A549 (cell line): Measurements from ENCODE around the gene CEP19. TPM values are rescaled to one million over a fixed set of nuclear protein-coding genes. Genes with fewer than 3 reads are reported as not detected.

Experiments
- ATAC-seq, 2 experiments: fragments of 200-7000 bp in 1 of 2; fragments of >200 bp in 1 of 2; cut with Nextera tagmentation in 1 of 2; cut with Tn5 transposase in 1 of 2; 3 replicates each; pipeline versions ENCODE4 v1.8.0 to v1.9.1; 2018 to 2020; ENCODE audit warnings: mild to moderate bottlenecking in 1 of 2, moderate library complexity in 1 of 2
- CTCF ChIA-PET: fragments of 300-600 bp; sonication (Branson Sonifier 250); formaldehyde crosslinking; extraction: SDS; loops from one replicate; lab custom pipeline; 2021; ENCODE audit warnings: antibody characterized with exemption, inconsistent platforms; lab: Yijun Ruan, JAX
- POLR2A ChIA-PET: fragments of 350-600 bp; formaldehyde crosslinking; extraction: SDS; loops from one replicate; lab custom pipeline; 2021; ENCODE audit warnings: antibody characterized with exemption, inconsistent platforms; lab: Yijun Ruan, JAX
- DNase-seq, 2 experiments: peaks; one replicate each; pipeline versions ENCODE4 v3.0.0 to v3.0.0-alpha.2; 2011 to 2016; ENCODE audit warnings: low read depth in 1 of 2, low spot score in 1 of 2
- FAIRE-seq: peaks from 2 replicates; lab custom pipeline; 2011; peaks lifted over from hg19 to GRCh38; lab: Jason Lieb, UNC
- H3K27ac ChIP-seq, 2 experiments: fragments of >200 bp; sonication (Bioruptor Twin); formaldehyde crosslinking; 3 replicates each; pipeline ENCODE4 v1.5.1; 2016 to 2017
- H3K4me1 ChIP-seq: fragments of >200 bp; sonication (Bioruptor Twin); formaldehyde crosslinking; 3 replicates; pipeline ENCODE4 v1.6.1; 2016
- H3K4me2 ChIP-seq: fragments of >200 bp; sonication (Bioruptor Twin); formaldehyde crosslinking; 3 replicates; pipeline ENCODE4 v1.6.1; 2016
- H3K4me3 ChIP-seq: fragments of >200 bp; sonication (Bioruptor Twin); formaldehyde crosslinking; 3 replicates; pipeline ENCODE4 v1.5.1; 2016
- H3K9me3 ChIP-seq: fragments of >200 bp; sonication (Bioruptor Twin); formaldehyde crosslinking; 3 replicates; pipeline ENCODE4 v1.6.1; 2016
- CBX8 ChIP-seq: fragments of 200-600 bp; sonication (generic); IDR thresholded peaks from 2 replicates; pipeline ENCODE4 v1.6.1; 2016
- CHD2 ChIP-seq: fragments of 150-350 bp; IDR thresholded peaks from 2 replicates; pipeline ENCODE4 v1.6.1; 2014; ENCODE audit warnings: low read length; ENCODE audit not compliant: partially characterized antibody
- CTCF ChIP-seq: fragments of >200 bp; sonication (Bioruptor Twin); formaldehyde crosslinking; IDR thresholded peaks from 3 replicates; pipeline ENCODE4 v1.5.1; 2016
- EHF ChIP-seq: fragments of 250-450 bp; sonication (Bioruptor Pico); IDR thresholded peaks from 2 replicates; pipeline ENCODE4 v1.5.0; 2020; ENCODE audit warnings: mild to moderate bottlenecking
- EHMT2 ChIP-seq: fragments of 200-600 bp; sonication (generic); IDR thresholded peaks from 2 replicates; pipeline ENCODE4 v1.6.1; 2016; ENCODE audit warnings: antibody characterized with exemption, low read depth, mild to moderate bottlenecking, moderate library complexity
- ELK1 ChIP-seq: fragments of 150-350 bp; IDR thresholded peaks from 2 replicates; pipeline ENCODE4 v1.6.1; 2014; ENCODE audit warnings: low read depth, mild to moderate bottlenecking, low read length
- ESRRA ChIP-seq: fragments of 150-350 bp; IDR thresholded peaks from 2 replicates; pipeline ENCODE4 v1.6.1; 2014; ENCODE audit warnings: mild to moderate bottlenecking, low read length, borderline replicate concordance
- FOSL2 ChIP-seq, 2 experiments: fragments of 450-650 bp in 1 of 2; fragments of >200 bp in 1 of 2; sonication (Bioruptor Twin) in 1 of 2; formaldehyde crosslinking; IDR thresholded peaks; 2 replicates each; pipeline versions ENCODE4 v1.5.0 to v1.6.1; 2016 to 2020; ENCODE audit warnings: mild to moderate bottlenecking in 1 of 2, moderate library complexity in 1 of 2
- FOXS1 ChIP-seq: fragments of 250-450 bp; sonication (Bioruptor Pico); IDR thresholded peaks from 2 replicates; pipeline ENCODE4 v1.5.0; 2020; ENCODE audit warnings: mild to moderate bottlenecking, moderate library complexity
- GATA3 ChIP-seq: IDR thresholded peaks from 2 replicates; pipeline ENCODE4 v1.6.1; 2012; ENCODE audit warnings: borderline replicate concordance
- HDAC2 ChIP-seq: fragments of 200-600 bp; sonication (generic); IDR thresholded peaks from 2 replicates; pipeline ENCODE4 v1.6.1; 2016
- HOXB5 ChIP-seq: fragments of 250-450 bp; sonication (Bioruptor Pico); IDR thresholded peaks from 2 replicates; pipeline ENCODE4 v1.5.0; 2020; ENCODE audit warnings: mild to moderate bottlenecking, moderate library complexity
- JUNB ChIP-seq: fragments of >200 bp; sonication (Bioruptor Twin); formaldehyde crosslinking; IDR thresholded peaks from 2 replicates; pipeline ENCODE4 v1.6.1; 2016
- KDM1A ChIP-seq: fragments of 200-600 bp; sonication (generic); IDR thresholded peaks from 2 replicates; pipeline ENCODE4 v1.6.1; 2016; ENCODE audit warnings: low read depth, mild to moderate bottlenecking
- KDM5A ChIP-seq: fragments of 200-600 bp; sonication (generic); IDR thresholded peaks from 2 replicates; pipeline ENCODE4 v1.6.1; 2016; ENCODE audit warnings: antibody characterized with exemption, mild to moderate bottlenecking
- MAZ ChIP-seq: fragments of 150-350 bp; IDR thresholded peaks from 2 replicates; pipeline ENCODE4 v1.6.1; 2014; ENCODE audit warnings: antibody characterized with exemption, low read depth, low read length, borderline replicate concordance
- NFE2L2 ChIP-seq: fragments of 150-350 bp; conservative IDR thresholded peaks from 2 replicates; pipeline ENCODE4 v1.6.1; 2014; ENCODE audit warnings: low read length
- NR3C1 ChIP-seq: fragments of >200 bp; sonication (Bioruptor Twin); formaldehyde crosslinking; IDR thresholded peaks from 3 replicates; pipeline ENCODE4 v1.6.1; 2017
- PHF8 ChIP-seq: fragments of 200-600 bp; sonication (generic); IDR thresholded peaks from 2 replicates; pipeline ENCODE4 v1.6.1; 2016; ENCODE audit warnings: low read depth, mild to moderate bottlenecking, antibody characterized with exemption, moderate library complexity, borderline replicate concordance
- POLR2A ChIP-seq: IDR thresholded peaks from 2 replicates; pipeline ENCODE4 v1.6.1; 2012; ENCODE audit warnings: mild to moderate bottlenecking, low read length
- POLR2AphosphoS2 ChIP-seq: conservative IDR thresholded peaks from 2 replicates; pipeline ENCODE4 v1.6.1; 2012; ENCODE audit warnings: low read length, improper control_type of control experiment, inconsistent platforms
- RAD21 ChIP-seq, 2 experiments: fragments of >200 bp in 1 of 2; sonication (Bioruptor Twin) in 1 of 2; formaldehyde crosslinking in 1 of 2; IDR thresholded peaks in 1 of 2; conservative IDR thresholded peaks in 1 of 2; 2 replicates in 1 of 2; 3 replicates in 1 of 2; pipeline ENCODE4 v1.6.1; 2012 to 2018; ENCODE audit warnings: inconsistent platforms in 1 of 2
- RARB ChIP-seq: fragments of 250-450 bp; sonication (Bioruptor Pico); IDR thresholded peaks from 2 replicates; pipeline ENCODE4 v1.8.0; 2021; ENCODE audit warnings: mild to moderate bottlenecking, moderate library complexity
- RFX5 ChIP-seq: fragments of 450-650 bp; IDR thresholded peaks from 2 replicates; pipeline ENCODE4 v1.7.1; 2014; ENCODE audit warnings: antibody characterized with exemption, mild to moderate bottlenecking, moderate library complexity
- RNF2 ChIP-seq: fragments of 200-600 bp; sonication (generic); IDR thresholded peaks from 2 replicates; pipeline ENCODE4 v1.6.1; 2016; ENCODE audit warnings: low read depth, mild to moderate bottlenecking, antibody characterized with exemption, moderate library complexity, borderline replicate concordance
- SMC3 ChIP-seq: fragments of >200 bp; sonication (Bioruptor Twin); formaldehyde crosslinking; IDR thresholded peaks from 3 replicates; pipeline ENCODE4 v1.6.1; 2018; ENCODE audit warnings: inconsistent platforms
- TFCP2L1 ChIP-seq: fragments of 250-450 bp; sonication (Bioruptor Pico); IDR thresholded peaks from 2 replicates; pipeline ENCODE4 v1.5.0; 2021; ENCODE audit warnings: mild to moderate bottlenecking
- ZFP36 ChIP-seq: fragments of 450-650 bp; IDR thresholded peaks from 2 replicates; pipeline ENCODE4 v1.6.1; 2014; ENCODE audit warnings: borderline replicate concordance; ENCODE audit not compliant: partially characterized antibody
- ZSCAN20 ChIP-seq: fragments of 250-450 bp; sonication (Bioruptor Pico); IDR thresholded peaks from 2 replicates; pipeline ENCODE4 v1.8.0; 2022; ENCODE audit warnings: mild to moderate bottlenecking, moderate library complexity
- WGBS: methylation state at CpG from one replicate; pipeline ENCODE4 v1.1.6; 2017; ENCODE audit errors: missing lambda C conversion rate; 5-methylcytosine and 5-hydroxymethylcytosine counted together
- polyA plus RNA-seq, 4 experiments: library from polyadenylated mRNA; depleted of rRNA in 3 of 4; stranded (reverse); fragments of >200 nt; fragmentation: RNase III in 1 of 4; extraction: RNeasy Plus Mini Kit Qiagen cat#74134 plus additional on column Dnase treatment in 1 of 4; gene quantifications; 2 replicates in 3 of 4; 3 replicates in 1 of 4; pipeline ENCODE4 v1.2.3, GENCODE V29; 2011 to 2017
- TF ChIP-seq, protein P1 (sequence below): fragments of >200 bp; sonication (Bioruptor Twin); formaldehyde crosslinking; IDR thresholded peaks from 2 replicates; pipeline ENCODE4 v1.6.1; 2016

CEP19 gene
- polyA plus RNA-seq, 2 of the 4 experiments (the other 2 are of a cell fraction), result 4.5 to 5.3 TPM

DNA sequence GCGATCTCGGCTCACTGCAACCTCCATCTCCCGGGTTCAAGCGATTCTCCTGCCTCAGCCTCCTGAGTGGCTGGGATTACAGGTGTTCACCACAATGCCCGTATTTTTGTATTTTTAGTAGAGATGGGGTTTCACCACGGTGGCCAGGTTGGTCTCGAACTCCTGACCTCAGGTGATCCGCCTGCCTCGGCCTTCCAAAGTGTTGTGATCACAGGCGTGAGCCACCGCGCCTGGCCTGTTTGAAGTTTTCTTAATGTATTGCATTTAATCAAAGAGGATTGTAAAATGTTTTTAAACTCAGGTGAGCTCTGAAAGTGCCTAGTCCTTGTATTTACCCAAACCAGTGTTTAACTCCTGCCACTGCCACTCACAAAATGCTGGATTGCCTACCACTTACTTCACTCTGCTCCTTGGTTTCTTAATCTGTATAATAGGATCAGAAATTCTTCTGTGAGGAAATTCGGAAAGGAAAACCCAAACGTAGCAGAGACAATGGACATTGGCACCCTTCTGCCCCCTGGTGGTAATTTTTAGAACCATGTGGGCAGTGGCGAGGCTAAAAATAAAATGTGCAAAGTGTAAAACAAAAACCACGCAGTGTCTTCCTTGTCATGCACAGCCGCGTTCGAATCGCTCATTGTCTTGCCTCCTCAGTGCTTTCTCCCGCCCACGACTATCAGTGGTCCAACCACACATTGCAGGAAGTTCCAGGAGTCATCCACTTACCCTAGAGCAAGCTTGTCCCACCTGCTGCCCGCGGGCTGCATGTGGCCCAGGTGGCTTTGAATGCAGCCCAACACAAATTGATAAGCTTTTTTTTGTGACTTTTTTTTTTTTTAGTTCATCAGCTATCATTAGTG is 27.3 kb downstream of the CEP19 start:
- Histone ChIP-seq H3K4me2 (peak overlapping the region; percentile 72), H3K9me3 (no peaks in the 10 kb centered on the region), H3K4me1 (peaks cover 3% of the 10 kb centered on the region; the same call in 1 of the 3 replicates), H3K4me3 (no peak overlapping the region), H3K27ac (peak overlapping the region; percentile 36 to 66; a peak in 3 of 6 replicates)
- 34% methylated on average over 24 of the region's 24 CpGs for WGBS
- ATAC-seq (peak; percentile 59 to 84), DNase-seq (peak; percentile 34 to 39), FAIRE-seq (no peak)
- TF ChIP-seq SMC3 (peak; percentile 92), FOXS1 (CRISPR knock-in tag) (no peak), EHF (CRISPR knock-in tag) (no peak), CHD2 (no peak), POLR2A (no peak), RFX5 (no peak), ZFP36 (no peak), CTCF (peak; percentile 75), EHMT2 (no peak), POLR2AphosphoS2 (no peak), HOXB5 (CRISPR knock-in tag) (no peak), PHF8 (no peak), FOSL2 (IDR thresholded peaks at IDR 0.05) (no peak), FOSL2 (CRISPR knock-in tag; IDR thresholded peaks at IDR 0.05) (no peak), HDAC2 (no peak), RAD21 (conservative IDR thresholded peaks at IDR 0.05 in 1 of 2, IDR thresholded peaks at IDR 0.05 in 1 of 2) (peak; percentile 79 to 83), KDM1A (0 out of 2 replicates have a peak, but pooled peaks have one; percentile 33)
- TF ChIP-seq, protein P1, sequence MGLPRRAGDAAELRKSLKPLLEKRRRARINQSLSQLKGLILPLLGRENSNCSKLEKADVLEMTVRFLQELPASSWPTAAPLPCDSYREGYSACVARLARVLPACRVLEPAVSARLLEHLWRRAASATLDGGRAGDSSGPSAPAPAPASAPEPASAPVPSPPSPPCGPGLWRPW, result no peak
- ChIA-PET POLR2A (interaction anchor here (1.5 kb wide), 1 partner anchor 75 kb away, joined by 6 read pairs; no protein-coding TSS in a partner anchor), CTCF (interaction anchor here (0.6 to 4.2 kb wide), 26 partner anchors 8 to 431 kb away, joined by 3 to 59 read pairs (median 4); partner anchors contain the start of genes CEP19, NRROS and PIGX)

GRCh38 chr3:196677931-196678330 is 34.1 kb downstream of the CEP19 start:
- no peak for ATAC-seq
- FAIRE-seq, result no peak
- WGBS, result 67% methylated on average over 1 of the region's 1 CpG
- Histone ChIP-seq H3K27ac (no peak overlapping the region), H3K4me3 (no peak overlapping the region), H3K9me3 (no peaks in the 10 kb centered on the region)
- DNase-seq, result no peak
- POLR2A ChIA-PET, result no interaction called here
- TF ChIP-seq MAZ, result no peak
- no peak for TF ChIP-seq KDM5A
- TF ChIP-seq CBX8, result no peak
- no peak for TF ChIP-seq FOSL2 (IDR thresholded peaks at IDR 0.05)
- TF ChIP-seq FOSL2 (CRISPR knock-in tag; IDR thresholded peaks at IDR 0.05), result no peak
- TF ChIP-seq ZSCAN20 (CRISPR knock-in tag), result no peak
- no peak for TF ChIP-seq SMC3
- TF ChIP-seq NFE2L2, result no peak
- no peak for TF ChIP-seq RNF2
- no peak for TF ChIP-seq RAD21 (conservative IDR thresholded peaks at IDR 0.05 in 1 of 2, IDR thresholded peaks at IDR 0.05 in 1 of 2)
- no peak for TF ChIP-seq RARB (CRISPR knock-in tag)
- TF ChIP-seq TFCP2L1 (CRISPR knock-in tag), result no peak
- TF ChIP-seq ESRRA, result no peak
- TF ChIP-seq GATA3, result no peak
- TF ChIP-seq, protein P1, result no peak
- TF ChIP-seq ELK1, result no peak
- no peak for TF ChIP-seq JUNB
- no peak for TF ChIP-seq NR3C1
- TF ChIP-seq, all 56 proteins: peak for 0
- Histone ChIP-seq H3K4me2 (no peak overlapping the region), H3K4me1 (0 out of 3 replicates have a peak, but pooled peaks cover 4% of the 10 kb centered on the region)
- CTCF ChIA-PET, result interaction anchor here (0.9 to 2.5 kb wide), 4 partner anchors 8 to 68 kb away, joined by 4 to 11 read pairs (median 8); no protein-coding TSS in a partner anchor
